ENCODE measurements around the gene LPIN2.

LPIN2 gene

GRCh38 chr18:2967357-2967756, 45.6 kb downstream of the LPIN2 start:
- peak; percentile 71 for FAIRE-seq
- DNase-seq (ENCODE audit: insufficient read length, low spot score) = no peak

GRCh38 chr18:2966560-2966959, 46.4 kb downstream of the LPIN2 start:
- FAIRE-seq (no peak), DNase-seq (ENCODE audit: insufficient read length, low spot score) (no peak)

DNA sequence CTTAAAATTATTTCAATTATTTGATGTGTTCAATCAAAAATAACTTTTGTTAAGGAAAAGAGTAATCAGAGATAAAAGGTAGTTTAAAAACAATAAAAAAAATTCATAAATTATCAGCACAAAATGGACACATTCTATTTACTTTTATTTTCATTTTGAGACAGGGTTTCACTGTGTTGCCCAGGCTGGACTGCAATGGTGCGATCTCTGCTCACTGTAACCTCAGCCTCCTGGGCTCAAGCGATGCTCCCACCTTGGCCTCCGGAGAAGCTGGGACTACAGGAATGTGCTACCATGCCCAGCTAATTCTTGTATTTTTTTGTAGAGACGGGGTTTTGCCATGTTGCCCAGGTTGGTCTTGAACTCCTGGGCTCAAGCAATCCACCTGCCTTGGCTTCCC, 47.1 kb downstream of the LPIN2 start:
- FAIRE-seq (peak; percentile 54), DNase-seq (ENCODE audit: insufficient read length, low spot score) (no peak)

- DNase-seq (ENCODE audit: insufficient read length, low spot score) (no peak), FAIRE-seq (no peak)
Observed at GRCh38 chr18:2964361-2965010, 48.5 kb downstream of the LPIN2 start.
